HepG2 (cell line): ENCODE results near the gene KRTAP12-3. TPM values are rescaled to one million over a fixed set of nuclear protein-coding genes. Genes with fewer than 3 reads are reported as not detected.

ENCODE experiments used
- ARID4A ChIP-seq: sonication (generic); formaldehyde crosslinking; IDR thresholded peaks from 2 replicates; pipeline ENCODE4 v1.5.0; 2020; ENCODE audit warnings: mild to moderate bottlenecking, missing genetic modification reagents, borderline replicate concordance
- HNRNPK ChIP-seq: fragments of 200-400 bp; formaldehyde crosslinking; IDR thresholded peaks from 2 replicates; pipeline ENCODE4 v1.6.1; 2018; ENCODE audit warnings: low read length, low read depth, moderate library complexity, mild to moderate bottlenecking; ENCODE audit not compliant: poor library complexity, severe bottlenecking
- HOXD1 ChIP-seq: sonication (generic); formaldehyde crosslinking; IDR thresholded peaks from 2 replicates; pipeline ENCODE4 v1.5.0; 2020; ENCODE audit warnings: missing genetic modification reagents
- KLF11 ChIP-seq: IDR thresholded peaks from 2 replicates; pipeline ENCODE4 v1.6.1; 2016; ENCODE audit warnings: missing compliant biosample characterization
- NFKB2 ChIP-seq: sonication (generic); formaldehyde crosslinking; IDR thresholded peaks from 2 replicates; pipeline ENCODE4 v1.4.0; 2020; ENCODE audit warnings: missing genetic modification reagents, borderline replicate concordance
- REXO4 ChIP-seq: sonication (generic); formaldehyde crosslinking; IDR thresholded peaks from 2 replicates; pipeline ENCODE4 v1.8.0; 2022; ENCODE audit warnings: missing genetic modification reagents, mild to moderate bottlenecking, borderline replicate concordance
- RXRB ChIP-seq: IDR thresholded peaks from 2 replicates; pipeline ENCODE4 v1.6.1; 2016; ENCODE audit warnings: borderline replicate concordance, missing genetic modification reagents, missing compliant biosample characterization
- TRIM24 ChIP-seq: sonication (generic); formaldehyde crosslinking; IDR thresholded peaks from 2 replicates; pipeline ENCODE4 v1.8.0; 2022; ENCODE audit warnings: mild to moderate bottlenecking, missing genetic modification reagents
- ZBTB34 ChIP-seq: sonication (generic); formaldehyde crosslinking; IDR thresholded peaks from 2 replicates; pipeline ENCODE4 v1.8.0; 2022; ENCODE audit warnings: mild to moderate bottlenecking, missing genetic modification reagents
- ZBTB7B ChIP-seq: sonication (generic); formaldehyde crosslinking; IDR thresholded peaks from 2 replicates; pipeline ENCODE4 v1.4.0; 2020; ENCODE audit warnings: missing genetic modification reagents
- ZFP90 ChIP-seq: sonication (generic); formaldehyde crosslinking; IDR thresholded peaks from 2 replicates; pipeline ENCODE4 v1.8.0; 2022; ENCODE audit warnings: missing genetic modification reagents, mild to moderate bottlenecking, inconsistent platforms, borderline replicate concordance
- ZFX ChIP-seq: sonication (generic); formaldehyde crosslinking; IDR thresholded peaks from 2 replicates; pipeline ENCODE4 v1.4.0; 2020; ENCODE audit warnings: mild to moderate bottlenecking, low read depth, missing genetic modification reagents, moderate library complexity
- ZNF124 ChIP-seq: sonication (generic); formaldehyde crosslinking; IDR thresholded peaks from 2 replicates; pipeline ENCODE4 v1.4.0; 2020; ENCODE audit warnings: missing genetic modification reagents
- ZNF451 ChIP-seq: sonication (generic); formaldehyde crosslinking; IDR thresholded peaks from 2 replicates; pipeline ENCODE4 v1.5.0; 2020; ENCODE audit warnings: mild to moderate bottlenecking, missing genetic modification reagents
- ZNF564 ChIP-seq: sonication (generic); formaldehyde crosslinking; IDR thresholded peaks from 2 replicates; pipeline ENCODE4 v1.8.1; 2023; ENCODE audit warnings: mild to moderate bottlenecking, missing genetic modification reagents
- ZNF646 ChIP-seq: sonication (generic); formaldehyde crosslinking; IDR thresholded peaks from 2 replicates; pipeline ENCODE4 v1.9.0; 2021; ENCODE audit warnings: mild to moderate bottlenecking, missing genetic modification reagents
- ZSCAN25 ChIP-seq: sonication (generic); formaldehyde crosslinking; IDR thresholded peaks from 2 replicates; pipeline ENCODE4 v1.8.0; 2022; ENCODE audit warnings: mild to moderate bottlenecking, missing genetic modification reagents
- polyA plus RNA-seq, 8 experiments: library from polyadenylated mRNA; depleted of rRNA in 3 of 8; stranded (reverse) in 7 of 8; unstranded in 1 of 8; fragments of >200 nt; fragmentation: Illumina TruSeq in 4 of 8; extraction: Trizol in 4 of 8; gene quantifications; 2 replicates each; pipeline versions ENCODE4 v1.2.1 to v1.2.3, GENCODE V29; 2011 to 2016; ENCODE audit warnings: low read depth in 4 of 8, missing spikeins in 1 of 8, mixed read lengths in 1 of 8; ENCODE audit not compliant: insufficient read depth in 1 of 8
- total RNA-seq, 5 experiments: library from RNA; depleted of rRNA; stranded (reverse); fragments of >200 nt; fragmentation: Illumina TruSeq; extraction: Trizol; gene quantifications; 2 replicates each; pipeline ENCODE4 v1.2.3, GENCODE V29; 2016; ENCODE audit warnings: low read depth in 1 of 5

Gene KRTAP12-3
- total and polyA plus RNA-seq, 2 of the 13 experiments (the other 11 are each of a cell fraction or from before 2014, with no cell fraction given) = not detected

DNA sequence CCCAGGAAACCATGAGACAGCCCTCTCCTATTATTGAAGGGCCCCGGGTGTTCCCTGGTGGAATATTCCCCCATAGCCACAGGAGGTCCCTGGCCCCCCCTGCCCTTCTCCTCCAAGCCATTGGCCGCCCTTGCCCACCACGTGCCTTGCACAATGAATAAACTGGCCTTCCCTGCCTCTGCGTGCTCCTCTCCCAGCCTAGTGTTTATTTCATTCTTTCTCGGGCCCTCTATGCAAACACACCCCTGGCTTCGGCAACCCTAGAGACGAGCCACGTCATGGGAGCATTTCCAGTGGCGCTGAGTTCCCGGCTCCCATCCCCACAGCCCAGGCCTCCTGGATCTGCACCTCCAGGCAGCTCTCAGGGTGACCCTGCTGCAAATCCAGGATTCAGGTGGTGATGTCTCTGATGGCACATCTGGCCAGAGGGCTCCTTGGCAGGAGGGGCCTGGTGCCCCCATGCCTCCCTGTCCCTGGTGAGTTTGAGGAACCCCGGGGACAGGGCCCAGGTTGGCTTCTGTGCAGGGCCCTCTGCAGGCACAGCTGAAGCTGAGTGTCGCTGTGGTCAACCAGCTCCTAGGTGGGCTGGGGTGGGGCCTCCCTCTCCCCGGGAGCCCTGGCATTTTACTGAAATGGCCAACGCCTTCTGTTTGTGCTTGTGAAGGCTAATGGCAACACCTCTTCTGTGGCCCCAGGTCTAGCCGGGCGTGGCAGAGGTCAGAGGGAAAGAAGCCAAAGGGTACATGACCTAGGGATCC lies 45.4 kb downstream of the KRTAP12-3 start (continued):
- TF ChIP-seq ZNF646 (CRISPR knock-in tag) (no peak), ZFX (CRISPR knock-in tag) (peak; percentile 70), HNRNPK (no peak), HOXD1 (no peak), RXRB (CRISPR knock-in tag) (peak; percentile 59; the same call in 1 of the 2 replicates), ZBTB7B (CRISPR knock-in tag) (no peak), REXO4 (CRISPR knock-in tag) (no peak; the same call in 1 of the 2 replicates), ARID4A (CRISPR knock-in tag) (peak; percentile 47; the same call in 1 of the 2 replicates), ZSCAN25 (CRISPR knock-in tag) (peak; percentile 65; the same call in 1 of the 2 replicates), TRIM24 (no peak), ZBTB34 (CRISPR knock-in tag) (no peak), KLF11 (no peak), ZFP90 (CRISPR knock-in tag) (no peak), ZNF124 (CRISPR knock-in tag) (no peak), ZNF451 (no peak), NFKB2 (CRISPR knock-in tag) (peak; percentile 55; the same call in 1 of the 2 replicates), ZNF564 (0 out of 2 replicates have a peak, but pooled peaks have one; percentile 31)
